NB4 (cell line): ENCODE results near the gene ZNF223.

Source experiments
- DNase-seq: peaks from one replicate; pipeline ENCODE4 v3.0.0; 2010; ENCODE audit warnings: low read depth
- H3K4me3 ChIP-seq: one replicate; pipeline ENCODE4 v1.5.1; 2011; ENCODE audit warnings: mild to moderate bottlenecking, low read depth, low read length, moderate library complexity
- CTCF ChIP-seq: IDR thresholded peaks from one replicate; pipeline ENCODE4 v1.5.1; 2012; ENCODE audit warnings: low read depth, low read length
- MAX ChIP-seq: IDR thresholded peaks from 2 replicates; pipeline ENCODE4 v1.6.1; 2011; ENCODE audit warnings: low read depth, low read length
- MYC ChIP-seq: IDR thresholded peaks from 2 replicates; pipeline ENCODE4 v1.6.1; 2011; ENCODE audit warnings: low read depth, low read length
- POLR2A ChIP-seq: IDR thresholded peaks from 2 replicates; pipeline ENCODE4 v1.6.1; 2011; ENCODE audit warnings: mild to moderate bottlenecking; ENCODE audit not compliant: insufficient read length; ENCODE audit errors: extremely low read depth

ZNF223 gene

GRCh38 chr19:44076325-44076724 is 24.5 kb downstream of the ZNF223 start:
- no peak overlapping the region for H3K4me3 ChIP-seq
- no peak for DNase-seq
- no peak for TF ChIP-seq CTCF
- no peak for TF ChIP-seq POLR2A
- no peak for TF ChIP-seq MAX

GRCh38 chr19:44092108-44092507 is 40.3 kb downstream of the ZNF223 start:
- no peak for TF ChIP-seq MAX
- TF ChIP-seq POLR2A = no peak
- no peak for TF ChIP-seq CTCF
- no peak for TF ChIP-seq MYC
- DNase-seq = no peak
- H3K4me3 ChIP-seq = no peak overlapping the region

- TF ChIP-seq POLR2A (peak; percentile 26), CTCF (no peak), MYC (peak; percentile 5; the same call in 1 of the 2 replicates), MAX (peak; percentile 3; the same call in 1 of the 2 replicates)
- peak within 1 kb of the TSS; percentile 87 for H3K4me3 ChIP-seq
- DNase-seq = peak; percentile 91
Measured at GRCh38 chr19:44093931-44094765, 42.3 kb downstream of the ZNF223 start, which contains the start of gene ZNF224. Gene ZNF224, plus strand, starts transcription at chr19:44094361. Its CDS starts 3,513 bp downstream, at chr19:44097874.

GRCh38 chr19:44107751-44108150 is 55.9 kb downstream of the ZNF223 start:
- H3K4me3 ChIP-seq = no peak overlapping the region
- no peak for DNase-seq
- TF ChIP-seq MYC (no peak), POLR2A (no peak), MAX (no peak), CTCF (no peak)

GRCh38 chr19:44109458-44109857 is 57.6 kb downstream of the ZNF223 start:
- DNase-seq = no peak
- no peak overlapping the region for H3K4me3 ChIP-seq
- TF ChIP-seq MYC (no peak), MAX (no peak)

GRCh38 chr19:44111910-44112463 is 60.2 kb downstream of the ZNF223 start:
- TF ChIP-seq MAX (no peak), POLR2A (no peak), MYC (no peak), CTCF (no peak)
- DNase-seq = peak; percentile 20
- peak overlapping the region; percentile 89 for H3K4me3 ChIP-seq
